GM12801 (cell line): Measurements from ENCODE around the gene RASGRP2.

ENCODE experiments used
- CTCF ChIP-seq: IDR thresholded peaks from one replicate; pipeline ENCODE4 v1.5.1; 2011; ENCODE audit warnings: control low read depth; ENCODE audit not compliant: insufficient read length; ENCODE audit errors: extremely low read depth

RASGRP2 gene

GRCh38 chr11:64681171-64681570 lies 62.8 kb downstream of the RASGRP2 start:
- no peak for TF ChIP-seq CTCF

GRCh38 chr11:64679846-64680245 lies 64.1 kb downstream of the RASGRP2 start:
- no peak for TF ChIP-seq CTCF

- TF ChIP-seq CTCF = no peak
Measured at GRCh38 chr11:64677441-64678023, 66.4 kb downstream of the RASGRP2 start.
